Measurements from ENCODE around the gene MTSS2.

DNA sequence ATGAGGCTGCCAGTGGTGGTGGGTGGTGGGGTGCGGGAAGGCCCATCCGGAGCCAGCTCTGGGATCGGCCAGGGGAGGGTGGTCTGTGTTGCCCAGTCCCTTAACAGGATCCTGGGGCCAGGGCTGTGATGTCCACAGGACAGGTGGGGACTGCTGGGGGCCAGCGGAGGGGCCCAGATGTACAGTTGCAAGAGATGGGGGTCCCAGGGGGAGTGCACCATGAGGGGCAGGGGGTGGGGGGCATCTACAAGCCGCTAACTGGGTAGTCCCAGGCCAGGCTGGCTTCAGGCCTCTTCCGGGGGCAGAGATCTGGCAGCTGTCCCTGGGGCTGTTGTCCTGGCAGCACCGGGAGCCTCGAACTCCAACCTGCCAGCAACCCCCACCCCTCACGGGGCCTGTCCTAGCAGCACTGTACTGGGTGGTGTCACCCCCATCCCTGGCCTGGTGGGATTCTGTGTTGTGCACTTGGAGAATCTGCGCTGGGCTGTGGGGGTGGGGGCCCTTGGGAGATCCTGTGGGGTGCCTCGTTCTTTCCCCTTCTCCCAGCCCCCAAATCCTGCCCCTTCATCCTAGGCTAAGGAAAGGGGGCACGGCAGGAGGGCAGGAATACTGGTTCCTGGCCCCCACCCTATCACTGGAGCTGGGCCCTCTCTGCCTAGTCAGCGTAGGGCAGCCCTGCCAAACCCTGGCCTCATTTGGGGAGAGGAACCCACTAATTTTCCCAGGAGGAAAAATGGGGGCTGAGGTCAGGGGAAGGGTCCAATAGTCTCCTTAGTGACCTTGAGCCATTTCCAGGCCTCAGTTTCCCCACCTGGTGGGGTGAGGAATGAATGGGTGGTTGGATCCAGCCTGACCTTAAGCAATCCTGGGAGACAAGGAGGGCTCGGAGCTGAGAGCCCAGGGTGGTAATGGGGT is 1.4 kb downstream of the MTSS2 start:
- TF ChIP-seq, protein P1, sequence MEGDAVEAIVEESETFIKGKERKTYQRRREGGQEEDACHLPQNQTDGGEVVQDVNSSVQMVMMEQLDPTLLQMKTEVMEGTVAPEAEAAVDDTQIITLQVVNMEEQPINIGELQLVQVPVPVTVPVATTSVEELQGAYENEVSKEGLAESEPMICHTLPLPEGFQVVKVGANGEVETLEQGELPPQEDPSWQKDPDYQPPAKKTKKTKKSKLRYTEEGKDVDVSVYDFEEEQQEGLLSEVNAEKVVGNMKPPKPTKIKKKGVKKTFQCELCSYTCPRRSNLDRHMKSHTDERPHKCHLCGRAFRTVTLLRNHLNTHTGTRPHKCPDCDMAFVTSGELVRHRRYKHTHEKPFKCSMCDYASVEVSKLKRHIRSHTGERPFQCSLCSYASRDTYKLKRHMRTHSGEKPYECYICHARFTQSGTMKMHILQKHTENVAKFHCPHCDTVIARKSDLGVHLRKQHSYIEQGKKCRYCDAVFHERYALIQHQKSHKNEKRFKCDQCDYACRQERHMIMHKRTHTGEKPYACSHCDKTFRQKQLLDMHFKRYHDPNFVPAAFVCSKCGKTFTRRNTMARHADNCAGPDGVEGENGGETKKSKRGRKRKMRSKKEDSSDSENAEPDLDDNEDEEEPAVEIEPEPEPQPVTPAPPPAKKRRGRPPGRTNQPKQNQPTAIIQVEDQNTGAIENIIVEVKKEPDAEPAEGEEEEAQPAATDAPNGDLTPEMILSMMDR (IDR thresholded peaks at IDR 0.05; ENCODE audit: insufficient read depth, low read depth, low read length): no peak
- TF ChIP-seq EZH2 (IDR thresholded peaks at IDR 0.05; ENCODE audit: insufficient read depth, low read length): no peak
